ENCODE measurements around the gene SYNE1.

- TF ChIP-seq, protein P1, sequence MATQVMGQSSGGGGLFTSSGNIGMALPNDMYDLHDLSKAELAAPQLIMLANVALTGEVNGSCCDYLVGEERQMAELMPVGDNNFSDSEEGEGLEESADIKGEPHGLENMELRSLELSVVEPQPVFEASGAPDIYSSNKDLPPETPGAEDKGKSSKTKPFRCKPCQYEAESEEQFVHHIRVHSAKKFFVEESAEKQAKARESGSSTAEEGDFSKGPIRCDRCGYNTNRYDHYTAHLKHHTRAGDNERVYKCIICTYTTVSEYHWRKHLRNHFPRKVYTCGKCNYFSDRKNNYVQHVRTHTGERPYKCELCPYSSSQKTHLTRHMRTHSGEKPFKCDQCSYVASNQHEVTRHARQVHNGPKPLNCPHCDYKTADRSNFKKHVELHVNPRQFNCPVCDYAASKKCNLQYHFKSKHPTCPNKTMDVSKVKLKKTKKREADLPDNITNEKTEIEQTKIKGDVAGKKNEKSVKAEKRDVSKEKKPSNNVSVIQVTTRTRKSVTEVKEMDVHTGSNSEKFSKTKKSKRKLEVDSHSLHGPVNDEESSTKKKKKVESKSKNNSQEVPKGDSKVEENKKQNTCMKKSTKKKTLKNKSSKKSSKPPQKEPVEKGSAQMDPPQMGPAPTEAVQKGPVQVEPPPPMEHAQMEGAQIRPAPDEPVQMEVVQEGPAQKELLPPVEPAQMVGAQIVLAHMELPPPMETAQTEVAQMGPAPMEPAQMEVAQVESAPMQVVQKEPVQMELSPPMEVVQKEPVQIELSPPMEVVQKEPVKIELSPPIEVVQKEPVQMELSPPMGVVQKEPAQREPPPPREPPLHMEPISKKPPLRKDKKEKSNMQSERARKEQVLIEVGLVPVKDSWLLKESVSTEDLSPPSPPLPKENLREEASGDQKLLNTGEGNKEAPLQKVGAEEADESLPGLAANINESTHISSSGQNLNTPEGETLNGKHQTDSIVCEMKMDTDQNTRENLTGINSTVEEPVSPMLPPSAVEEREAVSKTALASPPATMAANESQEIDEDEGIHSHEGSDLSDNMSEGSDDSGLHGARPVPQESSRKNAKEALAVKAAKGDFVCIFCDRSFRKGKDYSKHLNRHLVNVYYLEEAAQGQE (IDR thresholded peaks at IDR 0.05; ENCODE audit: borderline replicate concordance), result no peak
- TF ChIP-seq, protein P2, sequence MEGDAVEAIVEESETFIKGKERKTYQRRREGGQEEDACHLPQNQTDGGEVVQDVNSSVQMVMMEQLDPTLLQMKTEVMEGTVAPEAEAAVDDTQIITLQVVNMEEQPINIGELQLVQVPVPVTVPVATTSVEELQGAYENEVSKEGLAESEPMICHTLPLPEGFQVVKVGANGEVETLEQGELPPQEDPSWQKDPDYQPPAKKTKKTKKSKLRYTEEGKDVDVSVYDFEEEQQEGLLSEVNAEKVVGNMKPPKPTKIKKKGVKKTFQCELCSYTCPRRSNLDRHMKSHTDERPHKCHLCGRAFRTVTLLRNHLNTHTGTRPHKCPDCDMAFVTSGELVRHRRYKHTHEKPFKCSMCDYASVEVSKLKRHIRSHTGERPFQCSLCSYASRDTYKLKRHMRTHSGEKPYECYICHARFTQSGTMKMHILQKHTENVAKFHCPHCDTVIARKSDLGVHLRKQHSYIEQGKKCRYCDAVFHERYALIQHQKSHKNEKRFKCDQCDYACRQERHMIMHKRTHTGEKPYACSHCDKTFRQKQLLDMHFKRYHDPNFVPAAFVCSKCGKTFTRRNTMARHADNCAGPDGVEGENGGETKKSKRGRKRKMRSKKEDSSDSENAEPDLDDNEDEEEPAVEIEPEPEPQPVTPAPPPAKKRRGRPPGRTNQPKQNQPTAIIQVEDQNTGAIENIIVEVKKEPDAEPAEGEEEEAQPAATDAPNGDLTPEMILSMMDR (IDR thresholded peaks at IDR 0.05; ENCODE audit: poor library complexity, severe bottlenecking), result no peak
- TF ChIP-seq POLR2AphosphoS5 (IDR thresholded peaks at IDR 0.05) (no peak), EZH2 (IDR thresholded peaks at IDR 0.05; ENCODE audit: borderline replicate concordance, insufficient read depth, low read length, poor library complexity, severe bottlenecking) (no peak), TAF1 (IDR thresholded peaks at IDR 0.05; ENCODE audit: low read depth) (no peak), SMC3 (conservative IDR thresholded peaks at IDR 0.05; ENCODE audit: poor library complexity) (no peak)
Measured at GRCh38 chr6:152566103-152566875, 70.9 kb downstream of the SYNE1 start.
